ENCODE results near the gene POLR1F.
"Not testable (repeated sequence)": the region's sequence is repeated elsewhere in the genome, so short reads cannot be mapped to it uniquely, and the experiment has no call there.

POLR1F gene, protein sequence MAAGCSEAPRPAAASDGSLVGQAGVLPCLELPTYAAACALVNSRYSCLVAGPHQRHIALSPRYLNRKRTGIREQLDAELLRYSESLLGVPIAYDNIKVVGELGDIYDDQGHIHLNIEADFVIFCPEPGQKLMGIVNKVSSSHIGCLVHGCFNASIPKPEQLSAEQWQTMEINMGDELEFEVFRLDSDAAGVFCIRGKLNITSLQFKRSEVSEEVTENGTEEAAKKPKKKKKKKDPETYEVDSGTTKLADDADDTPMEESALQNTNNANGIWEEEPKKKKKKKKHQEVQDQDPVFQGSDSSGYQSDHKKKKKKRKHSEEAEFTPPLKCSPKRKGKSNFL

DNA sequence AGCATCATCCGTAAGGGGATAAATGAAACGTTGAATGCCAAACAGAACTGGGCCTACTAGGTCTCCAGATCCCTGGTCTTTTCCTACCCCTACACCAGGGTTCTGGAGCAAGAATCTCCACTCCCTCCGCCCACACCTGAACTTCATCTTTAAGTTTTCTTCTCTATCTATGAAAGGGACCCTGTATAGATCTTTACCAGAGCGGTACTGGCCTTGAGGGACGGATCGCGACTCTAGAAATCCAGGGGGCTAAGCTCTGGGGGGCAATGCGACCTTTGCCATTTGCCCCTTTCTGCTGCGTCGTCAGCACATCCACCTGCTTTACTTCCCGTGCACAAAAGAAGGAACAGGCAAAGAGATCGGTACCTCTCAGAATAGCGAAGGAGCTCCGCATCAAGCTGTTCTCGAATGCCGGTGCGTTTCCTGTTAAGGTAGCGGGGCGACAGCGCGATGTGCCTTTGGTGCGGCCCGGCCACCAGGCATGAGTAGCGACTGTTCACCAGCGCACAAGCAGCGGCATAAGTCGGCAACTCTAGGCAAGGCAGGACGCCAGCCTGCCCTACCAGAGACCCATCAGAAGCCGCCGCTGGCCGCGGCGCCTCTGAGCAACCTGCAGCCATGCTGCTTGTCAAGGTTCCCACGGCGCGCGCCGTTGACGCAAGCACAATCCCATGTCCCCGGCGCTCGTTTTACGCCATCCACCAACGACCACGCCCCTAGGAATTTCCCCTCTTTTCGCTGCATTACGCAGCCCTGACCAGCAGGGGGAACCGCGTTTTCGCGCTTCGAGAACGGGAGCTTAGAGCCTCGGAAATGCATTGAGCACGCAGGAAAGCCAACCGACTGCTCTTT, at the start of gene POLR1F:
Gene POLR1F (minus strand): TSS at position 641 of the 852 bp plus-strand sequence. CDS start 21 bp downstream, at position 620.
- DNase-seq (ENCODE audit: low read depth in 3 of 3): peak; percentile 90 to 92 (median 92)

DNA sequence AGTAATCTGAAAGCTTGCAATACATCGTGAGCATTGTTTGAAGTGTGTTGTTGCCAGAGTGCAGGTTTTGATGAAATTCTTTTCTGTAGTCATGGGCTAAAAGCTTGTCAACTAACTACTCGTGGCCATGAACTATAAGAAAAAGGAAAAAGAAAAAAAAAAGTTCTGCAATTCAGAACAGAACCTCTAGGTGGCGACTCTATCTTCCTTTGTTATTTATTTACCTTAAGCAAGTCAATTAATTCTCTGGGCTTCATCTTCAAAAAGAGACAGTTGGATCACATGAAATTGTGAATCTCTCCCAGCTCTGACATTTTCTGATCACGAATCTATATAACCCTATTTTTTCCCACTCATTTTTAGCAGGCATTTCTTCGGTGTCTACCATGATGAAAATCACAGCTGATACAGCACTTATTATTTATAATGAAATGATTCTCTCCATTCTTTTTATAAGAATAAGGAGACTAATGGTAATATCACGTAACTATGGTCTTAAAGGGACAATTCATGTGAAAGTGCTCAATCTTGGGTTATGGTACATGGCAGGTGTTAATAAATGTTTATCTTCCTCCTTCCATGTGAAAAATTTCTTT, 45.8 kb upstream of the POLR1F start:
- DNase-seq (ENCODE audit: low read depth in 3 of 3): no peak

DNA sequence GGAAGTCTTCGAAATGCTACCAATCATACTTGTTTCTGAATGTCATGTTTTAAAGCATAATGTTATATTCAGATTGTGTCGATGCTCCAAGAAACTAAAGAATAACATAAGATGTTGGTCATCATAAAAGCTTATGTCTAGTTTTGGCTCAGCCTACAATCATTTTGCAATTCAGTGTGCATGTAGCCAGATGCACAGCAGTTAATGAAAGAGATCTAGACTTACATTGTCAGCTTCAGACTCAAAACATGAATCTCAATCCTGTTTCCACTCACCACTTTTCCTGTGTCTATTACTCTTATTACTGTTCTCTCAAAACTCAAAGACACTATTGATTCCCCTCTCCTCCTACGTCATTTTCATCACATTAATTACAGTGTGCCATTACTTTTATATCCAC, 43.2 kb upstream of the POLR1F start:
- DNase-seq (ENCODE audit: low read depth in 3 of 3): no peak

DNA sequence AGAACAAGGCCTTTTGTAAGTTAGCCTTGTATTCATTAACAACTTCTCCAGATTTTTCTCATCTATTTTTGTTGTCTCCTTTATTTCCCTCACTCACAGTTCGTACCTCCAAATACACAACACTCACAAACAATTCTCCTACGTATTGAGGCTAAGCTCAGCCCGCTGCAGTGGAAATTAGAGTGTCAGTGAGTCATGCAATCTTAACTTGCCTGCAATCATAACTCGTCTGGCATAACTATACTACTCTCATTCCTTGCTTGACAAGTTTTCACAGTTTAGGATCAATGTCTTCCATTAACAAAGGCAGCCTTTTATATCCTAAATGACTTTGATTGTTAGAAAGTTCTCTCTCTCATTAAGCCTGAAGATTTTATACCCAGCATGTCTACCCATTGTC, 40.8 kb upstream of the POLR1F start:
- no peak for DNase-seq (ENCODE audit: low read depth in 3 of 3)

DNA sequence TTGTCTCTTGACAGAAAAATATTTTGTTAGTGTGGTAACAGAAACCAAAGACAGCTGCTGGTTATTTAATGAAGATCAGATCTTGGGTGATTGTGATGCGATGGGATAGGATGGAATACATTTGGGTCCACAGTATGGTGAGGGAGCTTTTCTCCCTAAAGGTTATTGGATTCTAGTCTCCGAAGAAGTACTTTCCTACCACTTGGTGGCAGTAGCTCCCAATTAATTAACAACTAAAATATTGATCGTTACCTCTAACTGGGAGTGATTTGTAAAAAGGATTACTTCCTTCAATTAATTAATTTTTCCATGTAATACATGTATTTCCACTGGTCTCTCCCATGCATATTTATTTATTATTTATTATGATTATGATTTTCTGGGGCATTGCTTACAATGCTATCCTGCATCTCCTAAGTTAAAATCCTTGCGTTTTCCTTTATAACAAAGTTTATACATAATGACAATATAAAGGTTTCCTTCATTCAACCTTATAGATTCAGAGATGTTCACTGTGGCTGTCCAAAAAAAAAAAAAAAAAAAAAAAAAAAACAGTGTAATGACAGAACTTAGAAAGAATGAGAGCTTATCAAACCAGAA, 39.0 kb upstream of the POLR1F start:
- no peak for DNase-seq (ENCODE audit: low read depth in 3 of 3)

DNA sequence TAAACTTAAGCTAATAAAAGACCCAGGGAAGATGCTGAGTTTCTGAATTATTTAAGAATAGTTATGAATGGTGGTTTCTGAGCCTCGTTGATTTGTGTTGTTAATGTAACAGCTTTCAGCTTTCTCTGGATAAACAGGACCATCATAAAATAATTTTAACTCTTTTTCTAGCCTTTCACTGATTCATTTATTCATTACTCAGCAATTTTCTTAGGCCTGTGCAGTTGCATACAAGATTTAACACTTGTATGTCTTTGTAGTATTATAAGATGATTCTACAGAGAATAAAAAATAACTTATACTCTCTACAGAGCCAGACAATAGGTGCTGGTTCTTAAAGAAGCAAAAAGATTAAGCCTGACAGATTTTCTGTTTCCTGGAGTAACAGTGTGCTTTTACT, 35.2 kb upstream of the POLR1F start:
- no peak for DNase-seq (ENCODE audit: low read depth in 3 of 3)

DNA sequence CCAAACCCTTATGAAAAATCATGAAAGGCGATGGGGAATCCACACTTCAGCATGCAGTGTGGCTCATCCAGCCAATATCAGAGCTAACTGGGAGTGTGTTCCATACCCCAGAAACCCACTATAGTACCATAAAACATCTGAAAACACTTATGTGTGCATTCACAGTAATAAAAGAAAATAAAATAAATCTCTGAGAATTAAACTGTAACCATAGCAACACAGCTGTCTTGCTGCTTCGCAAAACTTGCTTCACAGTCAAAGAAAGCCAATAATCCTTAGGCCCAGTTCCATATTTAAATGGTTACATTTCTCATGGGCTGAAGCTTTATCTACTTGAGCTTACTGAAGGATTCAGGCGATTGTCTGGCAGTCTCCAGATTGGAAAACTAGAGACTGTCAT, 19.9 kb upstream of the POLR1F start:
- DNase-seq (ENCODE audit: low read depth in 3 of 3): no peak

DNA sequence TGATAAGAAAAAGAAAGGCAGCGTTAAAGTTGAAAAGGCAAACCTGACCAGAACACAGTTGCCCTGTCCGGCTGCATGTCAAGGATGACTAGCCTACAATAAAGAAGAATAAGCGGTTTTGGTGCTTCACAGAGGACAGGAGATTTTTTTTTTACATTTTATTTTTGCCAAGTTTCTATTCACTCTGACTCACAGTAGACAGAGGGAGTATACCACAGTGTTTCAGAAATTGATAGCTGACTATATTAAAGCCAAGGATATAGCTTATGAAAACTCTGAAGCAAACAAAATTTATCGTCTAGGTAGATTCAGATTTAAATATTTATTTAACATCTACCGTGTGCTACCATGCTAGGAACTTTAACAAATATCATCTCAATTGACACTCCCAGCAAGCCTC, 16.9 kb upstream of the POLR1F start:
- no peak for DNase-seq (ENCODE audit: low read depth in 3 of 3)

DNA sequence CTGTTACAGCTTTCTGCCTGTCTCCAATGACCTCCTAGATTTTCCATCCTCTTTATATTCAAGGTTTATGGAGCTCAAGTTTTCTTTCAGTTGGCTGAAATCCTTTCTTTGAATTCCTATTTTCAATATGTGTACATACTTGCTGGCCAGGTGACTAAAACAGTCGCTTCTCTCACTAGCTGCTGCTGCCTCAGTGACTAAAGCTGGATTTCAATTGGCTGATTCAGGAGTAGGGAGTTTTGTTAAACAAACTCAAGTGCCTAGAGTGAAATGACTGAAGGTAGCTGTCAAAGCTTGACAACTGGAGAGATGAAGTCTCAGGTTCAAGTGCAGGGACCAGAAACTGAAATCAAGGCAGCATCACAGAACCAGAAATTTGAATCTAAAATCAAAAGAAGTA, 6.7 kb upstream of the POLR1F start:
- no peak for DNase-seq (ENCODE audit: low read depth in 3 of 3)

DNA sequence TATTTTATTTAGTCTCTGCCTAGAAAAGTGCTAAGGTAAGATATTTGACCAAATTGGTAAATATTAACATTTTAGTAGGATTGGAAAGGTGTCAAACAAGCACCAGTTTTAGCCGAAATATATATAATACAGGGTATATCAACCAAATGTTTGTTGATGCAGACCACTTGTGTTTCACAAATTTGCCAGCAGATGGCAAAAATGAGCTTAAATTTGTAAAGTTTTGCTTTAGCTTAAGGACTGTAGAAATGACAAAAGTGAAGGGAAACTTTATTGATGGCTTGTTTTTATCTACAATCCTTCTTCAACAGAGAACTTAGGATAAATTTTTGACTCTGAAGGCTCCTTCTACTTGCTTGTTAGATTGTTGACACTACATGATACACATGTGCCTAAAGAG, 4.8 kb upstream of the POLR1F start:
- DNase-seq (ENCODE audit: low read depth in 3 of 3): peak in 1 of 3 experiments; percentile 4

DNA sequence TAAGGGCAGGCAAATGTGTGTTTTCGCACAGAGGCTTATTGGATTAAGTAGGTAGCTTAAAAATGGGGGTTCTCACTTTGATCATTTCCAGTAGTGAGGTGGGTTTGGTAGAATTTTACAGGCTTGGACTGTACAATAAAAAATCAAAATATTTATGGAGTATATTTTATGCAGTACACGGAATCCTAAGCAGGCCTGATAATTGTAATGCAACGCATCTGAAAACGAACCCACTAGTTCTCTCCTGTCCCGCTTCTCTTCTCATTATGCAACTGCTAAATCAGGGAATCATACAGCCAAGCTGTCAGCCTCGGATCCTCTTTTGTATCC, 377 bp upstream of the POLR1F start:
- no peak for DNase-seq (ENCODE audit: low read depth in 3 of 3)

DNA sequence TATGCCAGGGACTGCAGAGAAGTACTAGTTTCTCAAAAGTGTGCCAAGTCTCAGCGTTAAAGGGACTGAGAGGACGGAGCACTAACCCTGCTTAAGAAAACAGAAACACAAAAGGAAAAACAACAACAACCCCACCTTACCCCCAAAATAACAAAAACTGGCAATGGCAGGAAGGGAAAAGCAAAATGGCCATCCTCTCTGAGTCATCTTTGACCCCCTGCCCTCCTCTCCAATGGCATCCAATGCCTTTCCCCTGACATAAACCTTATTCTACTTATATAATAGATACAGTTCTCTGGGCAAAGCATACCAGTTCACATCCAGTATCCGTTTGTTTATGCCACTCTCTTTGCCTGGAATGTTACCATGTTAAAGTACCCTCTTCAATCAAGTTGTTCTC, 1.6 kb downstream of the POLR1F start:
- DNase-seq (ENCODE audit: low read depth in 3 of 3): no peak

DNA sequence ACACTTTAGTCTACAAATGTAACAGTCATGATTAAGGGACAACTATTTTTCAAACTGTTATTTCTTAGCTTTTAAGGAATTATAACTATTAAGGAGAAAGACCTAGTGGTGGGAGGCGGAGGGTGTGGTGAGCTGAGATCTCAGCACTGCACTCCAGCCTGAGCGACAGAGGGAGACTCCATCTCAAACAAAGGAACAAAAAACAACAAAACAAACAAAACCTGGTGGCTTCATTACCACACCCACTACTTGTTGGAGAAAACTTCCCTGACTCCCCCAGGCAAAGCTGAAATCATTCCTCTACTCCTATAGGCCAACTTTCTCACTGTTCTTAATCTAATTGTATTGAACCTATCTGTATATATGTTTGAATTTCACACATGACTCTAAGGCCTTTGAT, 3.2 kb downstream of the POLR1F start:
- no peak for DNase-seq (ENCODE audit: low read depth in 3 of 3)

DNA sequence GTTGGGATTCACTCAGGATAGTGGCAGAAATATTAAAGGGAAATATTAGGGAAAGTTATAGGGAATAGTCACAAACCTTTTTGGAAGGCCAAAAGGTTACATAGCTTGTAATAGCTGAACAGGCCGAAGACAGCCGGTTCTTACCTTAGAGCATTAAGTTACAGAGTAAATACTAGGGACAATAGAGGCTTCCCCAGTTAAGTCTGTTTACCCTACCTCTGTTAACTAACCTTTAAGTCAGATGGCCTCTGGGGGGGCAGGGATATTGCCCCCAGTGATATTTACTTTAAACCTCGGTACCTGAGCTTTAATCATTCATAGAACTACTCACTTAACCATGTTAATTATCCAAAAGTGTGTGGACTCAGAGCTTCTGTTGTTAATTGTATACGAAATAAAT, 7.4 kb downstream of the POLR1F start:
- no peak for DNase-seq (ENCODE audit: low read depth in 3 of 3)

DNA sequence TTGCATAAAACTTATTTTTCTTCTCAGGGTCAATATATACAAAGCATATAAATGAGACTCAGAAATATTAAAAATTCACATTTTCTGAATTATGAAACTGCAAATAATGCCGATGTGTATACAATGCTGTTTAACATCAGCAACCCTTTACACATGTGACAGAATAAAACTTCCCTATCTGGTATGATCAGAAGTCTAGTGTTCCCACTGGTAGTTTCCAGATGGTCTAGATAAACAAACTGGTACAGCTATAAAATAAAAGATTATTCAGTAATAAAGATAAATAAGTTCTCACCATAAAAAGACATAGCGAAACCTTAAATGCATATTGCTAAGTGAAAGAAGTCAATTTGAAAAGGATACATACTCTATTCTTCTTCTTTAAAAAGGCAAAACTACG, 7.9 kb downstream of the POLR1F start:
- no peak for DNase-seq (ENCODE audit: low read depth in 3 of 3)

DNA sequence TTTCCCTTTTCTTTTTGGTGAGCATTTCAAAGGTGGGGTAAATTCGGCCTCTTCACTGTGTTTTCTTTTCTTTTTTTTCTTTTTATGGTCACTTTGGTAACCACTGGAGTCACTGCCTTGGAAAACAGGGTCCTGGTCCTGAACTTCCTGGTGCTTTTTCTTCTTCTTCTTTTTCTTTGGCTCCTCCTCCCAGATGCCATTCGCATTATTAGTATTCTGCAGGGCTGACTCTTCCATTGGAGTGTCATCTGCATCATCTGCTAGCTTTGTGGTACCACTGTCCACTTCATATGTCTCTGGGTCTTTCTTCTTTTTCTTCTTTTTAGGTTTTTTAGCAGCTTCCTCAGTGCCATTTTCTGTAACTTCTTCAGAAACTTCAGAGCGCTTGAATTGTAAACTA, 10.5 kb downstream of the POLR1F start:
- no peak for DNase-seq (ENCODE audit: low read depth in 3 of 3)

DNA sequence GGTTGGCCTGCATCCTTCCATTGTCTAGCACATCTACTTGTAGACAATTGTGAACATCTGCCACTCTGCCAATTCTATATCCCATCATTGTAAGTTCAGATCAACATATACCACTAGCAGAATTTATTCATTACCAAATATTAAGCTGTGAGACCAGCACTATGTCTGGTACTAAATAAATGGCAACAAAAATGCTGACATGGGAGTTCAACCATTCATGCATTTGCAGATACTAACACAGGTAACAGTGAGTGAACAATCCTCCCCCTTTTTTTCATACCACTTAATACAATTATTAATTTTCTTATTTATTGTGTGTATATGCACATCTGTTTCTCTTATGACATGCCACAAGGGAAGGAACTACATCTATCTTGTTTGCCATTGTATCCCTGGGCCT, 11.9 kb downstream of the POLR1F start:
- no peak for DNase-seq (ENCODE audit: low read depth in 3 of 3)

DNA sequence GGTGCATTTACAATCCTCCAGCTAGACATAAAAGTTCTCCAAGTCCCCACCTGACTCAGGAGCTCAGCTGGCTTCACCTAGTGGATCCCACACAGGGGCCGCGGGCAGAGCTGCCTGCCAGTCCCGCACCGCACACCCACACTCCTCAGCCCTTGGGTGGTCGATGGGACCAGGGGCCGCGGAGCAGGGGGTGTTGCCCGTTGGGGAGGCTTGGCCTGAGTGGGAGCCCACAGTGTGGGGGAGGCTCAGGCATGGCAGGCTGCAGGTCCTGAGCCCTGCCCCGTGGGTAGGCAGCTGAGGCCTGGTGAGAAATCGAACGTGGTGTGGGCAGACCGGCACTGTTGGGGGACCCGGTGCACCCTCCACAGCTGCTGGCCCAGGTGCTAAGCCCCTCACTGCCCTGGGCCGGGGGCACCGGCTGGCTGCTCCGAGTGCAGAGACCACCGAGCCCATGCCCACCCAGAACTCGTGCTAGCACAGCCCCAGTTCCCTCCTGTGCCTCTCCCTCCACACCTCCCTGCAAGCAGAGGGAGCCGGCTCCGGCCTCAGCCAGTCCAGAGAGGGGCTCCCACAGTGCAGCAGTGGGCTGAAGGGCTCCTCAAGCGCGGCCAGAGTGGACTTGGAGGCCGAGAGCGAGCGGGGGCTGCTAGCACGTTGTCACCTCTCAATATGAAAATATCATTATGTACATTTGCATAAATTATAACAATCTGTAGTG, 16.6 kb downstream of the POLR1F start:
- no peak for DNase-seq (ENCODE audit: low read depth in 3 of 3)

DNA sequence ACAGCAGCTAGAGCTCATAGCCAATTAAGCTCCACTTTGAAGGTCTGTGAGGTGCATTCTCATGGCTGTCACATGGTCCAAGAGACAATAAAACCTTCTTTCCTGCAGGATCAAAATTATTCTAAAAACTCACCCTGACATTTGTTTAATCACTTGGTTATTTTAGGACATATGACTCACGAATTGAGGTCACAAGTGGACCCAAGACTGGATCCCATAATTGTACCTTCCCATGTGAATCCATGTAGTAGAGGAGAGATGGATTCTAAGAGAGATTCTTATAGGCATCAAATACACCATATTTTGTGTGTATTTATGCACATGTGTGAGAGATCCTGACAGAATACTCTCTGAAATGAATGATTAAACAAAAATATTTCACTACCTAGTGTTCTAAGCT, 18.1 kb downstream of the POLR1F start:
- DNase-seq (ENCODE audit: low read depth in 3 of 3): no peak

DNA sequence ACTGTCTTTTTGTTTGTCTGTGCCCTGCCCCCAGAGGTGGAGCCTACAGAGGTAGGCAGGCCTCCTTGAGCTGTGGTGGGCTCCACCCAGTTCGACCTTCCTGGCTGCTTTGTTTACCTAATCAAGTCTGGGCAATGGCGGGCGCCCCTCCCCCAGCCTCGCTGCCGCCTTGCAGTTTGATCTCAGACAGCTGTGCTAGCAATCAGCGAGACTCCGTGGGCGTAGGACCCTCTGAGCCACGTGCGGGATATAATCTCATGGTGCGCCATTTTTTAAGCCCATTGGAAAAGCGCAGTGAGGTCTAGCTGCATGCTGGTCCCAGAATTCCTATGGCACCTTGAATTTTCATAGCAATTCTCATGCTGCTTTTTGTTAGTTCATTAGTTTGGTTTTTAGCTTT, 19.7 kb downstream of the POLR1F start:
- not testable (repeated sequence) for DNase-seq (ENCODE audit: low read depth in 3 of 3)

DNA sequence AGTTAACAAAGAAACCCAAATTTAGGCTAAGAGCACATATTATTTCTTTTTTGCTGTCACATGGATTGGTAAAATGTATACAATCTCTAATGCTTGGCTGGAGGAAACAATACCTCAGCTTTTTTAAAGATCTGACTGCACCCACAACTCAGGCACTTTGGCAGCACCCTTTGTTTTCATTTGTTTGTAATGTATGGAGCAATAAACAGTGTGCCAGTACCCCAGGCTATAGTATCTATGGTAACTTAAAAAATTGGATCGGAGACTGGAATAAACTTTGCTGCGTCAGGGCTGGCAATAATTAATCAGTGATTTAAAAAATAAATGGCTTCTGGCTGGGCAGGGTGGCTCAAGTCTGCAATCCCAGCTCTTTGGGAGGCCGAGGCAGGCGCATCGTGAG, 27.2 kb downstream of the POLR1F start:
- no peak for DNase-seq (ENCODE audit: low read depth in 3 of 3)

DNA sequence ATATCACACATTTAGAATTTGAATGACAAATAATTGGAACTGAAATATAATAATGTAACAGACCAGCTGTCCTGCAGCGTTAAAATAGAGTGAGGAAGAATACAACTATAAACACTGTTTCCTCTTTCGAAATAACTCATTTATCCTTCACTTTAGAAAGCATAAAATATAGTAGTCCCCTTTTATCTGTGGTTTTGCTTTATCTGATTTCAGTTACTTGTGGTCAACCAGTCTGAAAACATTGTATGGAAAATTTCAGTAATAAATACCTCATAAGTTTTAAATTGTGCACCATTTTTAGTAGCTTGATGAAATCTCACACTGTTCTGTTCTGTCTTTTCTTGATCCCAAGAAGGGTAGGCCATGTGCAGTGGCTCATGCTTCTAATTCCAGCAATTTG, 31.7 kb downstream of the POLR1F start:
- no peak for DNase-seq (ENCODE audit: low read depth in 3 of 3)
